Neutrophil (primary cell): Measurements from ENCODE around the gene C1orf52.
A peak's percentile ranks its signal among the peaks of the same experiment; 100 is the strongest.

Experiments
- H3K27ac ChIP-seq: fragments of 200-600 bp; sonication (generic); 2 replicates; pipeline ENCODE4 v1.5.1; 2016; ENCODE audit warnings: mild to moderate bottlenecking, moderate library complexity
- H3K27me3 ChIP-seq: fragments of 200-600 bp; sonication (generic); 2 replicates; pipeline ENCODE4 v1.6.0; 2016; ENCODE audit warnings: mild to moderate bottlenecking
- H3K36me3 ChIP-seq: fragments of 200-600 bp; sonication (generic); 2 replicates; pipeline ENCODE4 v1.5.1; 2017
- H3K4me1 ChIP-seq, 2 experiments: fragments of 200-600 bp in 1 of 2; sonication (generic) in 1 of 2; 1 replicate in 1 of 2; 2 replicates in 1 of 2; pipeline versions ENCODE4 v1.5.1 to v1.6.1; 2013 to 2016; ENCODE audit warnings: low read depth in 1 of 2, low read length in 1 of 2, mild to moderate bottlenecking in 1 of 2, moderate library complexity in 1 of 2; ENCODE audit not compliant: control insufficient read depth in 1 of 2, insufficient read depth in 1 of 2
- H3K4me3 ChIP-seq, 2 experiments: fragments of 200-600 bp in 1 of 2; sonication (generic) in 1 of 2; 1 replicate in 1 of 2; 2 replicates in 1 of 2; pipeline ENCODE4 v1.5.1; 2013 to 2016; ENCODE audit warnings: low read depth in 1 of 2, low read length in 1 of 2, mild to moderate bottlenecking in 1 of 2, moderate library complexity in 1 of 2
- H3K9me3 ChIP-seq: fragments of 200-600 bp; sonication (generic); 2 replicates; pipeline ENCODE4 v1.5.1; 2016
- TF ChIP-seq, protein P1 (sequence below): fragments of 200-600 bp; sonication (generic); IDR thresholded peaks from 2 replicates; pipeline ENCODE4 v1.5.1; 2016; ENCODE audit warnings: antibody characterized with exemption

Gene C1orf52

DNA sequence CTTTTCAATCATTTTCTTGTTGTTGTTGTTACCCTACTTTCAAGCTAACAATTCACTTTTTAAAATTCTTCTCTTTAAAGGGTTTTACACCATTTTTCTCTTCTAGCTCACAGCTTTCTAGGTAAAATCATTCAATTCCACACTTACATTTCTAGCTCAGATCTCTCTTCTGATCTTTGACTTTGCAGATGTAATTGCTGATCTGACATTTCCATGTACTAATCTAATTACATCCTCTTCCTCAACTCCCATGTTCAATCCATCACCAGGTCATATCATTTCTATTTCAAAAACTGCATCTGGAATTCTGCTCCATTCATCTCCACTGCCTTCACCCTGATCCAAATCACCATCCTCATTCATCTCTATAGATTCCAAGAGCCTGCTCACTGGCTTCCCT lies 13.9 kb upstream of the C1orf52 start:
- H3K27ac ChIP-seq, result no peak overlapping the region
- H3K27me3 ChIP-seq, result no peaks in the 10 kb centered on the region
- no peaks in the 10 kb centered on the region for H3K9me3 ChIP-seq
- peaks cover 42% of the 10 kb centered on the region for H3K36me3 ChIP-seq
- peaks cover 36 to 43% of the 10 kb centered on the region in 2 experiments for H3K4me1 ChIP-seq
- no peak overlapping the region for H3K4me3 ChIP-seq
- TF ChIP-seq, protein P1, sequence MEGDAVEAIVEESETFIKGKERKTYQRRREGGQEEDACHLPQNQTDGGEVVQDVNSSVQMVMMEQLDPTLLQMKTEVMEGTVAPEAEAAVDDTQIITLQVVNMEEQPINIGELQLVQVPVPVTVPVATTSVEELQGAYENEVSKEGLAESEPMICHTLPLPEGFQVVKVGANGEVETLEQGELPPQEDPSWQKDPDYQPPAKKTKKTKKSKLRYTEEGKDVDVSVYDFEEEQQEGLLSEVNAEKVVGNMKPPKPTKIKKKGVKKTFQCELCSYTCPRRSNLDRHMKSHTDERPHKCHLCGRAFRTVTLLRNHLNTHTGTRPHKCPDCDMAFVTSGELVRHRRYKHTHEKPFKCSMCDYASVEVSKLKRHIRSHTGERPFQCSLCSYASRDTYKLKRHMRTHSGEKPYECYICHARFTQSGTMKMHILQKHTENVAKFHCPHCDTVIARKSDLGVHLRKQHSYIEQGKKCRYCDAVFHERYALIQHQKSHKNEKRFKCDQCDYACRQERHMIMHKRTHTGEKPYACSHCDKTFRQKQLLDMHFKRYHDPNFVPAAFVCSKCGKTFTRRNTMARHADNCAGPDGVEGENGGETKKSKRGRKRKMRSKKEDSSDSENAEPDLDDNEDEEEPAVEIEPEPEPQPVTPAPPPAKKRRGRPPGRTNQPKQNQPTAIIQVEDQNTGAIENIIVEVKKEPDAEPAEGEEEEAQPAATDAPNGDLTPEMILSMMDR, result no peak

DNA sequence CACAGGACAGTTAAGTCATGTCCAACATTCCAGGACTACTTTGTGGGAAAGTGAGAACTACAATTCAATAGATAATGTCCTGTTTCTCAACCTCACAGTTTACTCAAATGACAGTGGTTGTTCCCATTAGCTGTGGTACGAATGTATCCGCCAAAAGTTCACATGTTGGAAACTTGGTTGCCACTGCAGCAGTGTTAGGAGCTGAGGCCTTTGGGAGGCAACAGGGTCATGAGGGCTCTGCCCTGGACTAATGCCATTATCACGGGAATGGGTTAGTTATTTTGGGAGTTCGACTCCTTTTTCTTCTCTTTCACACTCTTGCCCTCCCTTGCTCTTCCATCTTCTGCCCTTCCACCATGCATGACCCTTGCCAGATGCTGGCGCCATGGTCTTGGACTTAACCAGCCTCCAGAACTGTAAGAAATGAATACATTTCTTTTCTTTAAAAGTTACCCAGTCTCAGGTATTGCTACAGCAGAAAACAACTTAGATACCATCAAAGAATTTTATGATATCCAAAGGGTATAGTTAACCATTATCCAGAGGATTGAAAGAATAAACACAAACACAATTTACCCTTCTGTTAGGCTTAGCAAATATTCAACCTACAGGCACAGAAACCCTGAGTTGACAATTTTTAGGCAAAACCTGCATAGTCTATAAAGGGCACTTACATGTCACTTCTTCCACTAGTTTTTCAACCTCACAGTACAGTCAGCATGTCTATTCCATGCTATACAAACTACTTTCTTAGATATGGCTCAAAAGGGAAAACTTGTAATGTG lies 9.5 kb upstream of the C1orf52 start:
- TF ChIP-seq, protein P1, result no peak
- H3K36me3 ChIP-seq, result peaks cover 81% of the 10 kb centered on the region

DNA sequence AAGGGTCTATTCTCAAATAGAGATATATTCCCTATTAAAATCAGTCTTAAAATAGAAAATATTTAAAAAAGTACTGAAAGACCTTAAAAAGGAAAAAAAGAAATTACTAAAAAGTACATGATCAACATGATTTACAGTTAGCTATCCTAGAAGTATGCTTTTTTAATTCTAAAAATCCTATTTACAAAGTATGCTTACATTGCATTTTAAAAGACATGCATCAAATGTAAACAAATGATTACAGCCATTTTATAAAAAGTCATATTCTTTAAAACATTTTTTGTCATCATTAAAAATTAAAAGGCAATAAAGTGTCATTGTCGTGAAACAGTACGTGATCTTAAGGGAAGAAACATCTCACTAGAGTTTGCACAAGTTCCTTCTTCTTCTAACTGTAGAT lies 7.9 kb upstream of the C1orf52 start:
- Histone ChIP-seq H3K4me3 (no peak overlapping the region), H3K9me3 (no peaks in the 10 kb centered on the region), H3K27me3 (no peaks in the 10 kb centered on the region), H3K4me1 (no peaks in the 10 kb centered on the region), H3K36me3 (peaks cover 78% of the 10 kb centered on the region), H3K27ac (peak overlapping the region; percentile 21)
- TF ChIP-seq, protein P1, result no peak

More for the DNA sequence above, 9.5 kb upstream of the C1orf52 start:
- H3K4me1 ChIP-seq, result peaks cover 6 to 7% of the 10 kb centered on the region in 2 experiments
- H3K27me3 ChIP-seq, result no peaks in the 10 kb centered on the region
- no peak overlapping the region for H3K4me3 ChIP-seq
- H3K27ac ChIP-seq, result peak overlapping the region; percentile 14
- no peaks in the 10 kb centered on the region for H3K9me3 ChIP-seq

DNA sequence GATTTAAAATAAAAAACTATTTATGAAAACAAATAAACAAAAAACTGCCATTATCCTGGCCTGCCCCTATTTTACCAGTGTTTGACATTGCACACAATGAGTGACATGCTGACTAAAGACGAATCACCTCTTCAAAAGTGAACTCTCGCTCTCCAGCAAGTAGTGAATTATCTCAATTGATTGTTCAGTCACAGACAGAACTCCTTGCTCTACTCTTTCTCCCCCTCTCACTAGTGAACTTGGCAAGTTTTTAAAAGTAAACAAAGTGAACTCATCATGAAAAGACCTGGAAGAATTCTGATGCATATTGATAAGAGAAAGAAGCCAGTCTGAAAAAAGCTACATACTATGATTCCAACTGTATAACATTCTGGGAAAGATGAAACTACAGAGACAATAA lies 4.7 kb upstream of the C1orf52 start:
- peaks cover 52% of the 10 kb centered on the region for H3K36me3 ChIP-seq
- no peaks in the 10 kb centered on the region for H3K27me3 ChIP-seq
- no peak overlapping the region for H3K27ac ChIP-seq
- H3K4me1 ChIP-seq, result peaks cover 5 to 6% of the 10 kb centered on the region in 2 experiments
- no peaks in the 10 kb centered on the region for H3K9me3 ChIP-seq
- H3K4me3 ChIP-seq, result no peak overlapping the region
- TF ChIP-seq, protein P1, result no peak

DNA sequence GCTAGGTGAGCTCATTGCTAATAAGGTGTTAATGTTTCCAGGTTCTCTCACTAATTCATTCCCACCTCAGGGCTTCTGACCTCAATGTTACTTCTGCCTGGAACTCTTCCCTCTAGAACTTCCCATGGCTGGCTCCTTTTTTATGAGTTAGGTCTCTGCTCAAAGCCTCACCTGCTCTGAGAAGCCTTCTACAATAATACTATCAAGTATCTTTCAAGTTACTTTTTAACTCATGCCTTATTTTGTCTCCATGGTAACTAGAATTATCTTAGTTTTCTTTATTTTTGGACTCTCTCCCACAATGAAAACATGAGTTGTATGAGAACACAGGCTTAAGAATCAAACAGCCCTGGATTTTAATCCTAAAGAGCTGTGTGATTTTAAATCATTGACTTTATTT lies 3.5 kb upstream of the C1orf52 start:
- Histone ChIP-seq H3K27me3 (no peaks in the 10 kb centered on the region), H3K36me3 (peaks cover 45% of the 10 kb centered on the region), H3K4me3 (no peak overlapping the region), H3K9me3 (no peaks in the 10 kb centered on the region), H3K4me1 (peaks cover 15 to 16% of the 10 kb centered on the region in 2 experiments), H3K27ac (no peak overlapping the region)
- TF ChIP-seq, protein P1, result no peak
